Chondrocyte (in vitro differentiated cells): ENCODE results near the gene FKBP8. TPM values are rescaled to one million over a fixed set of nuclear protein-coding genes. Genes with fewer than 3 reads are reported as not detected.

Source experiments
- DNase-seq: peaks from one replicate; pipeline ENCODE4 v3.0.0; 2021; ENCODE audit warnings: mixed read lengths, low spot score
- H3K27ac Mint-ChIP-seq: one replicate; pipeline ENCODE4 v1.8.0; 2021; ENCODE audit warnings: mild to moderate bottlenecking, moderate library complexity, mixed read lengths; ENCODE audit not compliant: unreplicated experiment
- H3K27me3 Mint-ChIP-seq: 2 replicates; pipeline ENCODE4 v1.8.0; 2021; ENCODE audit warnings: low read depth, mixed read lengths
- H3K36me3 Mint-ChIP-seq: 2 replicates; pipeline ENCODE4 v1.8.0; 2021; ENCODE audit warnings: low read depth, mixed read lengths
- H3K4me1 Mint-ChIP-seq: 2 replicates; pipeline ENCODE4 v1.8.0; 2021; ENCODE audit warnings: low read depth, mild to moderate bottlenecking, mixed read lengths
- H3K4me3 Mint-ChIP-seq: one replicate; pipeline ENCODE4 v1.8.0; 2021; ENCODE audit warnings: mild to moderate bottlenecking, moderate library complexity, mixed read lengths; ENCODE audit not compliant: unreplicated experiment
- H3K9me3 Mint-ChIP-seq: 2 replicates; pipeline ENCODE4 v1.8.0; 2021; ENCODE audit warnings: low read depth, mixed read lengths
- total RNA-seq: library from RNA; stranded (reverse); gene quantifications from 3 replicates; pipeline ENCODE4 v1.2.1, GENCODE V29; 2021
- TF ChIP-seq, protein P1 (sequence below): fragments of 200-600 bp; sonication (generic); IDR thresholded peaks from 2 replicates; pipeline ENCODE4 v1.5.0; 2021; ENCODE audit warnings: antibody characterized with exemption, mild to moderate bottlenecking, moderate library complexity

Gene FKBP8
- total RNA-seq, 1 donor from 2014 or later: 190 TPM

- H3K9me3 Mint-ChIP-seq: no peaks in the 10 kb centered on the region
- peaks cover 13% of the 10 kb centered on the region for H3K36me3 Mint-ChIP-seq
- no peak overlapping the region for H3K27ac Mint-ChIP-seq
- no peak overlapping the region for H3K4me3 Mint-ChIP-seq
- DNase-seq: no peak
- TF ChIP-seq, protein P1, sequence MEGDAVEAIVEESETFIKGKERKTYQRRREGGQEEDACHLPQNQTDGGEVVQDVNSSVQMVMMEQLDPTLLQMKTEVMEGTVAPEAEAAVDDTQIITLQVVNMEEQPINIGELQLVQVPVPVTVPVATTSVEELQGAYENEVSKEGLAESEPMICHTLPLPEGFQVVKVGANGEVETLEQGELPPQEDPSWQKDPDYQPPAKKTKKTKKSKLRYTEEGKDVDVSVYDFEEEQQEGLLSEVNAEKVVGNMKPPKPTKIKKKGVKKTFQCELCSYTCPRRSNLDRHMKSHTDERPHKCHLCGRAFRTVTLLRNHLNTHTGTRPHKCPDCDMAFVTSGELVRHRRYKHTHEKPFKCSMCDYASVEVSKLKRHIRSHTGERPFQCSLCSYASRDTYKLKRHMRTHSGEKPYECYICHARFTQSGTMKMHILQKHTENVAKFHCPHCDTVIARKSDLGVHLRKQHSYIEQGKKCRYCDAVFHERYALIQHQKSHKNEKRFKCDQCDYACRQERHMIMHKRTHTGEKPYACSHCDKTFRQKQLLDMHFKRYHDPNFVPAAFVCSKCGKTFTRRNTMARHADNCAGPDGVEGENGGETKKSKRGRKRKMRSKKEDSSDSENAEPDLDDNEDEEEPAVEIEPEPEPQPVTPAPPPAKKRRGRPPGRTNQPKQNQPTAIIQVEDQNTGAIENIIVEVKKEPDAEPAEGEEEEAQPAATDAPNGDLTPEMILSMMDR: no peak
- no peaks in the 10 kb centered on the region for H3K27me3 Mint-ChIP-seq
- no peaks in the 10 kb centered on the region for H3K4me1 Mint-ChIP-seq
Observed at GRCh38 chr19:18580311-18580710, 36.9 kb upstream of the FKBP8 start.

GRCh38 chr19:18577365-18577914, 34.1 kb upstream of the FKBP8 start:
- Mint-ChIP-seq H3K4me1 (peaks cover 13% of the 10 kb centered on the region), H3K27ac (no peak overlapping the region), H3K36me3 (peaks cover 25% of the 10 kb centered on the region), H3K9me3 (no peaks in the 10 kb centered on the region), H3K27me3 (no peaks in the 10 kb centered on the region), H3K4me3 (no peak overlapping the region)
- DNase-seq: no peak
- TF ChIP-seq, protein P1: no peak

GRCh38 chr19:18576383-18576782, 33.0 kb upstream of the FKBP8 start:
- Mint-ChIP-seq H3K27ac (no peak overlapping the region), H3K27me3 (no peaks in the 10 kb centered on the region), H3K36me3 (peaks cover 25% of the 10 kb centered on the region), H3K9me3 (no peaks in the 10 kb centered on the region), H3K4me3 (no peak overlapping the region), H3K4me1 (peaks cover 21% of the 10 kb centered on the region)
- TF ChIP-seq, protein P1: no peak
- no peak for DNase-seq

DNA sequence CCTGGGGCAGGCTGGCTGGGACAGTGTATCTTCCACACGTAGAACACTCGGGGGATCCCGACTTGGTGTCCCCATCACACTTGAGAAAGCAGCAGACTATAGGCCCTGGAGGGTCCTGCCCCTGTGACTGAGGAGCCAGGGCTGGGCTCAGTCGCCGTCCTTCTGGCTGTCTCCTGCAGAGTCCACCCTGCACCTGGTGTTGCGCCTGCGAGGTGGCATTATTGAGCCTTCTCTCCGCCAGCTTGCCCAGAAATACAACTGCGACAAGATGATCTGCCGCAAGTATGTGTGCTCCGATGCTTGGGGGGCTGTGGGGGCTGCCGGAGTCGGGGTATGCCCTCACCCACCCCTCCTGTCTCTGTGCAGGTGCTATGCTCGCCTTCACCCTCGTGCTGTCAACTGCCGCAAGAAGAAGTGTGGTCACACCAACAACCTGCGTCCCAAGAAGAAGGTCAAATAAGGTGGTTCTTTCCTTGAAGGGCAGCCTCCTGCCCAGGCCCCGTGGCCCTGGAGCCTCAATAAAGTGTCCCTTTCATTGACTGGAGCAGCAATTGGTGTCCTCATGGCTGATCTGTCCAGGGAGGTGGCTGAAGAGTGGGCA, 31.4 kb upstream of the FKBP8 start:
- TF ChIP-seq, protein P1: no peak
- Mint-ChIP-seq H3K36me3 (peaks cover 25% of the 10 kb centered on the region), H3K27ac (no peak overlapping the region), H3K9me3 (no peaks in the 10 kb centered on the region), H3K4me1 (peaks cover 24% of the 10 kb centered on the region), H3K27me3 (no peaks in the 10 kb centered on the region), H3K4me3 (no peak overlapping the region)
- no peak for DNase-seq

DNA sequence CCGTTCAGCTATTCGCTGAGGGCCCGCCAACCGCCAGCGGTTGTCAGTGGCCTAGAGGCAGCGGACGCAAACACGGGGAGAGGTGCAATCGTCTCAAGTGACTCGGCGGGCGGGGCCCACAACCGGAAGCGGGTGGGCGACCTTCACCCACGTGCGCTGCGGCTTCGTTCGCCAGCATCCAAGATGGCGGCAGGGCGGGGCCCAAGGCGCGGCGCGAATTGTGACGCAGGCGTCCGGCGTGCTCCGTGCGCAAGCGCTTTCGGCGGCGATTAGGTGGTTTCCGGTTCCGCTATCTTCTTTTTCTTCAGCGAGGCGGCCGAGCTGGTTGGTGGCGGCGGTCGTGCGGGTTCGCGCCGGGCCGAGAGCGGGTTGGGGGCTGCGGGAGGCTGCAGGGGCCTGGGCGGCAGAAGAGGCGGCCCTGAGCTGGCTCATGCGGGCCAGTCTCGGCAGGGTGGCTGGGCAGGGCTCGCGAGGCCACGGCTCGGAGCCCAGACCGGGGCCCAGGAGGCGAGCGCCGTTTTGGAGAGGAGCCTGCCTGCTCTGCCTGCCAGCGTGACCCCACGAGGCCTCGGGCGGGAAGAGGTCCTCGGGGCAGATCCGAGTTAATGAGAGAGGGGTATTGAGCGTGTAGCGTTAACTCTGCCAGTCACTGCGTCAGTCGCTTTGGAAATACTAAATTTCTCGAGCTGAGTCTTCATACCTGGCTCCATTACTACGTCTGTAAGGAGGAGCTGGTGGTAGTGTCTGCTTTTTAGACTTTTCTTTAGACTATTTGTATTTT, 28.4 kb upstream of the FKBP8 start, which contains the start of gene UBA52:
UBA52 (plus strand) TSS at position 294 of the 781 bp plus-strand sequence. CDS start 1,444 bp downstream, outside the sequence.
- Mint-ChIP-seq H3K27me3 (no peaks in the 10 kb centered on the region), H3K9me3 (no peaks in the 10 kb centered on the region), H3K27ac (peak within 1 kb of the TSS; percentile 97), H3K36me3 (peaks cover 21% of the 10 kb centered on the region), H3K4me3 (peak within 1 kb of the TSS; percentile 88), H3K4me1 (peaks cover 24% of the 10 kb centered on the region)
- TF ChIP-seq, protein P1: peak; percentile 5
- DNase-seq: peak; percentile 99
